Measurements from ENCODE around the gene CD59.
"Not testable (repeated sequence)": the region's sequence is repeated elsewhere in the genome, so short reads cannot be mapped to it uniquely, and the experiment has no call there.

The CD59 gene

DNA sequence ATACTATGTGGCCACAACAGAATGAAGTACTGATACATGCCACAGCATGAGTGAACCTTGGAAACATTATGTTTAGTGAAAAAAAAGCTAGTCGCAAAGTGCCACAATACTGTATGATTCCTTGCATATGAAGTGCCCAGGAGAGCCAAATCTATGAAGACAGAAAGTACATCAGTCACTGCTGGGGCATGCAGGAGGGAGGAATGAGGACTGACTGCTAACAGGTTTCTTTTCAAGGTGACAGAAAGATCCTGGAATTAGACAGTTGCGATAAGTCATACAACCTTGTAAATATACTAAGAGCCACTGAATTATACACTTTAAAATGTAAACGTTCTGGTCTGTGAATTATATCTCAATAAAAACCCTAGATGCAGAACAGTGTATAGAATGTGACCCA is 23.8 kb downstream of the CD59 start:
- no peaks in the 10 kb centered on the region for H3K79me2 ChIP-seq (ENCODE audit: insufficient read depth, low read length)
- no peaks in the 10 kb centered on the region for H3K9me3 ChIP-seq (ENCODE audit: insufficient read depth, low read length, severe bottlenecking)
- no peak overlapping the region for H2AFZ ChIP-seq (ENCODE audit: low read depth, low read length)
- no peak overlapping the region for H3K27ac ChIP-seq (ENCODE audit: low read length)
- no peaks in the 10 kb centered on the region for H3K4me1 ChIP-seq (ENCODE audit: insufficient read depth, low read length)
- H4K20me1 ChIP-seq (ENCODE audit: insufficient read depth, low read length), result no peaks in the 10 kb centered on the region
- TF ChIP-seq EZH2 (IDR thresholded peaks at IDR 0.05; ENCODE audit: borderline replicate concordance, low read depth, low read length, severe bottlenecking), result no peak
- TF ChIP-seq, protein P1, sequence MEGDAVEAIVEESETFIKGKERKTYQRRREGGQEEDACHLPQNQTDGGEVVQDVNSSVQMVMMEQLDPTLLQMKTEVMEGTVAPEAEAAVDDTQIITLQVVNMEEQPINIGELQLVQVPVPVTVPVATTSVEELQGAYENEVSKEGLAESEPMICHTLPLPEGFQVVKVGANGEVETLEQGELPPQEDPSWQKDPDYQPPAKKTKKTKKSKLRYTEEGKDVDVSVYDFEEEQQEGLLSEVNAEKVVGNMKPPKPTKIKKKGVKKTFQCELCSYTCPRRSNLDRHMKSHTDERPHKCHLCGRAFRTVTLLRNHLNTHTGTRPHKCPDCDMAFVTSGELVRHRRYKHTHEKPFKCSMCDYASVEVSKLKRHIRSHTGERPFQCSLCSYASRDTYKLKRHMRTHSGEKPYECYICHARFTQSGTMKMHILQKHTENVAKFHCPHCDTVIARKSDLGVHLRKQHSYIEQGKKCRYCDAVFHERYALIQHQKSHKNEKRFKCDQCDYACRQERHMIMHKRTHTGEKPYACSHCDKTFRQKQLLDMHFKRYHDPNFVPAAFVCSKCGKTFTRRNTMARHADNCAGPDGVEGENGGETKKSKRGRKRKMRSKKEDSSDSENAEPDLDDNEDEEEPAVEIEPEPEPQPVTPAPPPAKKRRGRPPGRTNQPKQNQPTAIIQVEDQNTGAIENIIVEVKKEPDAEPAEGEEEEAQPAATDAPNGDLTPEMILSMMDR (IDR thresholded peaks at IDR 0.05; ENCODE audit: borderline replicate concordance, extremely low read depth, low read length, poor library complexity, severe bottlenecking), result no peak
- no peak overlapping the region for H3K4me3 ChIP-seq (ENCODE audit: low read depth in 1 of 2, low read length in 2 of 2)
- ATAC-seq (ENCODE audit: insufficient read depth, low read depth), result no peak
- H3K27me3 ChIP-seq (ENCODE audit: insufficient read depth, low read length, poor library complexity), result no peaks in the 10 kb centered on the region
- no peak for DNase-seq
- no peak overlapping the region for H3K9ac ChIP-seq (ENCODE audit: low read depth, low read length)
- no peak overlapping the region for H3K4me2 ChIP-seq (ENCODE audit: insufficient read depth, low read length)
- H3K36me3 ChIP-seq (ENCODE audit: insufficient read depth, low read length), result no peaks in the 10 kb centered on the region

DNA sequence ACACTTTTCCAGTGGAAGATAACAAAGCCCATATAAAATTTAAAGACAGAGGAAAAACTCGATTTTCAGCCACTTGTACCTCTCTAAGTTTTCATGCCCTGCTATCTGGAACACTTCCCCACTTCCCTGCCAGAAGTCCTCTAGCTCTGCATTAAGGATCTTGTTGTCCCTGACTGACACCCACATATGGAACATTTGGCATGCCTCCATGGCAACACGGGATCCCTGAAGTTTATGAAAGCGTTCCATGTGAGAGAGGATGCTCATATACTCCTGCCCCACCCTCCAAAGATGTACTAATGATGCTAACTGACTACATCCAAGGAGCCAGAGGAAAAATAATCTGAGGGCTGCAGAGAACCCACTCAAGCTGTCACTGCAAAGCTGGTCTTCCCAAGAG is 26.8 kb downstream of the CD59 start:
- Histone ChIP-seq H3K4me3 (ENCODE audit: low read depth in 1 of 2, low read length in 2 of 2) (no peak overlapping the region), H3K36me3 (ENCODE audit: insufficient read depth, low read length) (no peaks in the 10 kb centered on the region), H3K4me2 (ENCODE audit: insufficient read depth, low read length) (no peak overlapping the region), H3K27ac (ENCODE audit: low read length) (no peak overlapping the region), H4K20me1 (ENCODE audit: insufficient read depth, low read length) (no peaks in the 10 kb centered on the region), H3K79me2 (ENCODE audit: insufficient read depth, low read length) (no peaks in the 10 kb centered on the region), H3K27me3 (ENCODE audit: insufficient read depth, low read length, poor library complexity) (no peaks in the 10 kb centered on the region), H2AFZ (ENCODE audit: low read depth, low read length) (no peak overlapping the region), H3K9ac (ENCODE audit: low read depth, low read length) (no peak overlapping the region), H3K9me3 (ENCODE audit: insufficient read depth, low read length, severe bottlenecking) (no peaks in the 10 kb centered on the region), H3K4me1 (ENCODE audit: insufficient read depth, low read length) (no peaks in the 10 kb centered on the region)
- DNase-seq (no peak), ATAC-seq (ENCODE audit: insufficient read depth, low read depth) (no peak)
- TF ChIP-seq EZH2 (IDR thresholded peaks at IDR 0.05; ENCODE audit: borderline replicate concordance, low read depth, low read length, severe bottlenecking), result no peak
- TF ChIP-seq, protein P1 (IDR thresholded peaks at IDR 0.05; ENCODE audit: borderline replicate concordance, extremely low read depth, low read length, poor library complexity, severe bottlenecking), result no peak

- no peak overlapping the region for H3K9ac ChIP-seq (ENCODE audit: low read depth, low read length)
- H3K9me3 ChIP-seq (ENCODE audit: insufficient read depth, low read length, severe bottlenecking), result no peaks in the 10 kb centered on the region
- no peaks in the 10 kb centered on the region for H3K79me2 ChIP-seq (ENCODE audit: insufficient read depth, low read length)
- H2AFZ ChIP-seq (ENCODE audit: low read depth, low read length), result no peak overlapping the region
- no peaks in the 10 kb centered on the region for H3K4me1 ChIP-seq (ENCODE audit: insufficient read depth, low read length)
- H3K4me2 ChIP-seq (ENCODE audit: insufficient read depth, low read length), result no peak overlapping the region
- no peak for DNase-seq
- TF ChIP-seq, protein P1 (IDR thresholded peaks at IDR 0.05; ENCODE audit: borderline replicate concordance, extremely low read depth, low read length, poor library complexity, severe bottlenecking), result no peak
- TF ChIP-seq EZH2 (IDR thresholded peaks at IDR 0.05; ENCODE audit: borderline replicate concordance, low read depth, low read length, severe bottlenecking), result no peak
- H3K4me3 ChIP-seq (ENCODE audit: low read depth in 1 of 2, low read length in 2 of 2), result no peak overlapping the region
- no peaks in the 10 kb centered on the region for H3K27me3 ChIP-seq (ENCODE audit: insufficient read depth, low read length, poor library complexity)
- no peak overlapping the region for H3K27ac ChIP-seq (ENCODE audit: low read length)
- no peaks in the 10 kb centered on the region for H3K36me3 ChIP-seq (ENCODE audit: insufficient read depth, low read length)
- no peak for ATAC-seq (ENCODE audit: insufficient read depth, low read depth)
- no peaks in the 10 kb centered on the region for H4K20me1 ChIP-seq (ENCODE audit: insufficient read depth, low read length)
Measured at GRCh38 chr11:33708985-33709384, 27.2 kb downstream of the CD59 start.

GRCh38 chr11:33707831-33708230 is 28.4 kb downstream of the CD59 start:
- not testable (repeated sequence) for ATAC-seq (ENCODE audit: insufficient read depth, low read depth); H3K27ac ChIP-seq (ENCODE audit: low read length); DNase-seq; H3K27me3 ChIP-seq (ENCODE audit: insufficient read depth, low read length, poor library complexity); H2AFZ ChIP-seq (ENCODE audit: low read depth, low read length); H3K9ac ChIP-seq (ENCODE audit: low read depth, low read length); H3K9me3 ChIP-seq (ENCODE audit: insufficient read depth, low read length, severe bottlenecking); H3K4me2 ChIP-seq (ENCODE audit: insufficient read depth, low read length); H3K36me3 ChIP-seq (ENCODE audit: insufficient read depth, low read length); H3K79me2 ChIP-seq (ENCODE audit: insufficient read depth, low read length); H3K4me3 ChIP-seq (ENCODE audit: low read depth in 1 of 2, low read length in 2 of 2); H3K4me1 ChIP-seq (ENCODE audit: insufficient read depth, low read length); H4K20me1 ChIP-seq (ENCODE audit: insufficient read depth, low read length)

All from DND-41 (cell line).